Loucy (cell line): Measurements from ENCODE around the gene YOD1.

ENCODE experiments used
- CTCF ChIP-seq: fragments of 200-600 bp; sonication (generic); conservative IDR thresholded peaks from 2 replicates; pipeline ENCODE4 v1.5.1; 2014; ENCODE audit warnings: mild to moderate bottlenecking, antibody characterized with exemption, low read length
- EZH2phosphoT487 ChIP-seq: fragments of 200-600 bp; IDR thresholded peaks from 2 replicates; pipeline ENCODE4 v1.6.1; 2018; ENCODE audit warnings: antibody characterized with exemption, mild to moderate bottlenecking, moderate library complexity, borderline replicate concordance

- TF ChIP-seq CTCF, result no peak
- TF ChIP-seq EZH2phosphoT487, result no peak
Observed at GRCh38 chr1:207028884-207029650, 21.9 kb downstream of the YOD1 start.
